Vagina (tissue), 2 donors: ENCODE measurements around the gene RFX2.

Experiments
- CTCF ChIP-seq, 3 experiments: fragments of 450-650 bp in 2 of 3; fragments of 200-600 bp in 1 of 3; sonication (generic) in 1 of 3; IDR thresholded peaks; one replicate each; pipeline ENCODE4 v1.5.1; 2017 to 2019; ENCODE audit warnings: antibody characterized with exemption in 3 of 3, mild to moderate bottlenecking in 2 of 3, moderate library complexity in 2 of 3
- POLR2A ChIP-seq, 2 donors: fragments of 450-650 bp; IDR thresholded peaks; one replicate each; pipeline ENCODE4 v1.6.1; 2017; ENCODE audit warnings: antibody characterized with exemption in 2 of 2, mild to moderate bottlenecking in 2 of 2, moderate library complexity in 2 of 2
- POLR2AphosphoS5 ChIP-seq, 2 donors: sonication (generic); formaldehyde crosslinking; IDR thresholded peaks; one replicate each; pipeline ENCODE4 v1.9.0; 2017; ENCODE audit warnings: antibody characterized with exemption in 2 of 2, mild to moderate bottlenecking in 2 of 2, low read depth in 1 of 2; ENCODE audit not compliant: insufficient read depth in 1 of 2

GRCh38 chr19:6061376-6062130 lies 48.7 kb downstream of the RFX2 start:
- TF ChIP-seq CTCF (IDR thresholded peaks at IDR 0.05) (no peak), POLR2A (IDR thresholded peaks at IDR 0.05) (no peak), POLR2AphosphoS5 (IDR thresholded peaks at IDR 0.05; ENCODE audit: insufficient read depth in 1 of 2, low read depth in 1 of 2) (no peak)
